Stimulated activated naive CD4-positive, alpha-beta T cell (primary cell): ENCODE measurements around the gene ZRANB3.

Experiments
- DNase-seq, 6 experiments: peaks; one replicate each; lab custom pipeline; 2025; lab: John Stamatoyannopoulos, UW

ZRANB3 gene

GRCh38 chr2:135246711-135247270 is 284.2 kb downstream of the ZRANB3 start:
- no peak for DNase-seq

- DNase-seq = no peak
Measured at GRCh38 chr2:135245071-135245470, 285.9 kb downstream of the ZRANB3 start.

GRCh38 chr2:135238651-135239050 is 292.4 kb downstream of the ZRANB3 start:
- no peak for DNase-seq

- DNase-seq = no peak
Measured at GRCh38 chr2:135230150-135230549, 300.9 kb downstream of the ZRANB3 start.

- no peak for DNase-seq
Measured at GRCh38 chr2:135227386-135227785, 303.6 kb downstream of the ZRANB3 start.

DNA sequence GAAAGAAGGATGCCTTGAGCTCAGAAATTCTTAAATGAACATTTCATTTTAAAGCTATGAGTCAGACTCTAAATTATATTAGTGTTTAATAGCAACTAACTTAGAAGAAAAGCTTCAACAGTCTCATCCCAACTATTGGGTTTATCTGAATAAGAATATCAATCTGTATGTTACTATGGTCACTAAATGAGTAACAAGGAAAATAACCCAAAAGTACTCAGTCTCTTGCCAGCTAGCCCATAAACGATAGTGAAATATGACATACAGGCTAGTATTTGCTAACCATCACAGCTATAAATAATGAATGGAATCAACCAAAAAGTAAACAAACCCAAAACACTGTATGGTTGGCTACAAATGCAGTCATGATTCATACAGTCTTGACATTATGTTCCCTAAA is 304.1 kb downstream of the ZRANB3 start:
- DNase-seq = no peak

DNA sequence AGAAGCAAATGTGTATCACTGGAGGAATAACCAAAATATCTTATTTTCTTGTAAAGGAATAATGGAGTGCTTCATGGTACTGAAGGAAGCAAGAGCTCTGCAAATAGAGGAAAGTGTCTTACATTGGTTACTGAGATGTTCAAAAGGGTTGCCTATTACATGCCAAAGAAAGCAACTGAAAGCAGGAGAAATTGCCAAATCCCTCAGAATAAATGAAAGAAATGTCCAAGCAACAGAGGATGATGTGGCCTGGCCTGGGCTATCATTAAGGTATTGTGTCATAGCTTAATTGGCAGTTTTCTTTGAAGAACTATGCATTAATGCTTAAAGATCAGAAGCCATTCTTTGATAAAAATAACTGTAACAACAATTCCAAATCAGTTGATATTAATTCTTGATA is 305.2 kb downstream of the ZRANB3 start:
- DNase-seq = no peak

- no peak for DNase-seq
Measured at GRCh38 chr2:135219226-135219625, 311.8 kb downstream of the ZRANB3 start.

GRCh38 chr2:135218426-135218825 is 312.6 kb downstream of the ZRANB3 start:
- DNase-seq = no peak

GRCh38 chr2:135212757-135213156 is 318.3 kb downstream of the ZRANB3 start:
- no peak for DNase-seq

DNA sequence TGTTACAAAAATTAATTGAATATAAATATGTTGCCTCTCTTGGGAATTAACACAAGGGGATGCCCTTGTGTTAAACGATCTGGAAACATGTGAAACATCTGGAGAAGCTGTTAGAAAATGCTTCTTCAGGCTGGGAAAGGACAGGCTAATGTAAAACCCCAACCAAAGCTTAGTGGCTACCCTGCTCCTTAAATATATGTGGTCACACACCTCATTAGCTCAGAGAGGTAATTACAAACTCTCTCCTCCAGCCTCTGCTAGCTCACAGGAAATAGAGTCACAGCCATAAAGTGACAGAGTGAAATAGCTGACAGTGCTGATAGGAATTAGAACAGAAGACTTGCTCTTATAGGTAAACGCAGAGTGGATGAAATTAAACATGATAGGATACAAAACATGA is 323.0 kb downstream of the ZRANB3 start:
- DNase-seq = no peak

DNA sequence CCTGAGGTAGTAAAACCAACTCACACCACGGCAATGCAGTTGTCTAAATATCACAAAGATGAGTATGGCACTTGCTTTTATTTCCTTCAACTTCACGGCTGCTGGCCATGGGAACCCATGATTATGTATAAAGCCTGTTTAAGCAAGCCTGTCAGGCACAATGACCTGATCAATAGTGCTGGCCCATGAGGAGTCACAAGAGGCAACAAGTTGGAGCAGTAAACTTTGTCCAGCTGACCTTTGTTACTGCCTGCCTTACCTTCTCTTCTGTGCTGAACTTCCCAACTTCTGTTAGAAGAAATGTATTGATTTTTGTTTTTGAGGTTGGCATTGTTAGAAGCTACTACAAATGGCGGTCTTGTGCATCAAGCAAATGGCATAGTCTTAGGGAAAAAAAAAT is 327.1 kb downstream of the ZRANB3 start:
- DNase-seq = no peak

DNA sequence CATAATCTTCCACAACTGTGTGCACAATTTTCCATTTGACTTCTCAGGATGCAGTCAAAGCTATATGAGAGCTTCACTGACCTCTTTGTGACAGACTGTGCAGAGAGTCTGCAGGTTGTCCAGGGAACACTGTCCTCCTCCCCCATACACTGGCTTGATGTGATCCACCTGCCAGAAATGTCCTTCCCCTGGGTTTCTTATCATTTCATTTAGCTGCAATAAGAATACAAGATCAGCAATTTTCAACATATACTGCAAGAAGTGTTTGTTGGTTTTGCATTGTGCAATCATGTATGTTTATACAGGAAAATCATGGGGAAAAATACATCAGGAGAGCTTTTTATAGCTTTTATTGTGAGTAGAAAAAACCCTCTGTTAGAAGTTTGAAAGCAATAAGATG is 328.3 kb downstream of the ZRANB3 start:
- DNase-seq = no peak

GRCh38 chr2:135198481-135198880 is 332.5 kb downstream of the ZRANB3 start:
- DNase-seq = no peak

GRCh38 chr2:135190799-135191198 is 340.2 kb downstream of the ZRANB3 start:
- no peak for DNase-seq

GRCh38 chr2:135189148-135189547 is 341.9 kb downstream of the ZRANB3 start:
- no peak for DNase-seq

DNA sequence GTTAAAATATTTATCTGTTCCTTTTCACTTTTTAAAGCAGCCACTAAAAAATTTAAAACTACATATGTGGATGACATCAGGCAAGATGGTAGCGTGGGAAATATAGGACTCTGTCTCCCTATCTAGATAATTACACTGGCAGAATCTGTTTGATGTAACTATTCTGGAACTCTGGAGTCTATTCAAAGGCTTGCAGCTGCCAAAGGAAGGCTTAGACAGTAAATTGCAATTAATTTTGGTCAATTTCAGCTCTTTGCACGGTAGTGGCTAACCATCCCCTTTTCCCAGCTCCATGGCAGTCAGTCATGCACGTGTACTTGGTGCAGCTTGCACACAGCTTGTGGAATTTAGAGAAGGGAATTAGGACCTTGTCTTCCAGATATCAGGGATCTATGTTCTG is 343.7 kb downstream of the ZRANB3 start:
- no peak for DNase-seq

GRCh38 chr2:135186054-135186453 is 345.0 kb downstream of the ZRANB3 start:
- DNase-seq = no peak

DNA sequence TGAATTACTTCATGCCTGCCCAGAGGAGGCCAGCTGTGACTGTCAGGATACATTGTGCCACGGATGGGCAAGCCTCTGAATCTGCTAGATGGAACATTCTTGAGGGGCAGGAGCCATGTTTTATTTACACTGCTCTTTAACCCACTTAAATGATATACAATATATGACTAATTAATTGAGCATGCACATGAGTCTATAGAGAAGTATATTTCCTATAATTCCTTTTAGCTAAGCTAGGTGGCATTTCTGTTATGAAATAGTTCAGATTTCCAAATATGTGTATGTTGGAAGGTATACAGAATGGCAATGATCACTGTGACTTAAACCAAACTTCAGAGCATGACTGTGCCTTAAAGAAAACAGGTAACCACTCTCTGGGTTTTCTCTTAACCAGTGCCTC is 347.2 kb downstream of the ZRANB3 start:
- no peak for DNase-seq

- no peak for DNase-seq
Measured at GRCh38 chr2:135182601-135183000, 348.4 kb downstream of the ZRANB3 start.

DNA sequence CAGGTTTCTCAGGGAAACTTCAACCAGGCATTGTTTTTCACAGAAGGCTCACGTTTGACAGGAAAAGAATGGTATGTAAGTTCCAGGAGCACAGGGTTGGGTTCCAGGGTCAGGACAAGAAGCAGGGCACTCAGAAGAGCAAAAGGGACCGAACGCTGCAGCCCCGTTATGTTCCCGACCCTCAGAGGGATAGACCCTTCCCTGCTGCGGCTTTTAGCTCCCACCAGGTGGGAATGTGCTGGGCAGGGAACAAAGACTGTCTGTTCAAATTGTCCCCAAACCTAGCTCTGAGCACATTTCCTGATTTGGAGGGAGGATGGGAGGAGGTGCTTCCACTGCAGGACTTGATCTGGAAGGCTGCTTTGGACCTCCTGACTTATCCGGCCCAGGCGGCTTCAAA is 348.8 kb downstream of the ZRANB3 start:
- DNase-seq = no peak

DNA sequence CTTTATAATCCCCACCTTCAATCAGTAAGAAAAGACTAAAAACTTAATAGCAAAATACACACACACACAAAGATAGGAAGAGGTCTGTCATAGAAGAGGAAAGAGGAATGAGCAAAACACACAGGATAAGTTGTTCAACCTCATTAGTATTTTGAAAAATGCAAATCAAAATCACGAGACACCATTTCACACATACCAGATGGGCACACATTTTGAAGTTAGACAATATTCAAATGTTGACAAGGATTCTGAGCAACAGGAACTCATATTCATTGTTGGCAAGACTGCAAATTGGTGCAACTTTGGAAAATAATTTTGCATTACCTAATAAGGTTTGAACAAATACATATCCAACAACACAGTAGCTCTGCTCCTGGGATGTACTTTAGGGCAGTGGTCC is 351.3 kb downstream of the ZRANB3 start:
- no peak for DNase-seq

- no peak for DNase-seq
Measured at GRCh38 chr2:135175177-135175576, 355.8 kb downstream of the ZRANB3 start.

DNA sequence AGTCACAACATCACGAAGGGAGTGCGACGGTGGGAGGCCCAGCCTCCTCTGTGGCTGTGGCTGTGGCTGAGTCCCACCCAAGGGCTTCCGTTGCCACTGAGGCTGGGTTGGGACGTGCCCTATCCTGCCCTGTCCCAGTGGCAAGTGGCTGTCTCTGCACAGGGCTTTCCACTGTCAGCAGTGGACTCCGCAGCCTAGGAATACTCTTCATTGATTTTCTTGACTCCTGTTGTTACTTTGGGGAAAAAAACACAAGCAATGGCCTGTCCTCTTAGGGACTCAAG is 356.3 kb downstream of the ZRANB3 start:
- no peak for DNase-seq
